HL-60/S4 treated with retinoic acid at 250 ng/mL for 4 days and 3 days (cell line): ENCODE measurements around the gene FBXL7.

ENCODE experiments used
- in situ Hi-C: fragments of 300-500 bp; cut with MboI; formaldehyde crosslinking; loops from 2 replicates; pipeline ENCODE4 v1.7.0; 2022; ENCODE audit warnings: low sequenced_read_pairs

FBXL7 gene

GRCh38 chr5:15796557-15796956 is 296.6 kb downstream of the FBXL7 start:
- in situ Hi-C loops, result no loop called here

- in situ Hi-C loops, result no loop called here
These were observed 297.1 kb downstream of the FBXL7 start for GRCh38 chr5:15797116-15797515.

- in situ Hi-C loops, result no loop called here
These were observed 298.0 kb downstream of the FBXL7 start for GRCh38 chr5:15798006-15798405.

GRCh38 chr5:15799014-15799413 is 299.0 kb downstream of the FBXL7 start:
- in situ Hi-C loops, result no loop called here

- in situ Hi-C loops, result no loop called here
These were observed 299.6 kb downstream of the FBXL7 start for GRCh38 chr5:15799612-15800011.

- in situ Hi-C loops, result no loop called here
These were observed 303.3 kb downstream of the FBXL7 start for GRCh38 chr5:15803280-15803679.

GRCh38 chr5:15806613-15807012 is 306.6 kb downstream of the FBXL7 start:
- in situ Hi-C loops, result no loop called here

- in situ Hi-C loops, result no loop called here
These were observed 307.3 kb downstream of the FBXL7 start for GRCh38 chr5:15807248-15807647.

GRCh38 chr5:15807871-15808270 is 307.9 kb downstream of the FBXL7 start:
- in situ Hi-C loops, result no loop called here

- in situ Hi-C loops, result no loop called here
These were observed 308.6 kb downstream of the FBXL7 start for GRCh38 chr5:15808577-15808976.

GRCh38 chr5:15819617-15820016 is 319.6 kb downstream of the FBXL7 start:
- in situ Hi-C loops, result no loop called here

- in situ Hi-C loops, result no loop called here
These were observed 321.5 kb downstream of the FBXL7 start for GRCh38 chr5:15821506-15821905.

GRCh38 chr5:15823398-15823797 is 323.4 kb downstream of the FBXL7 start:
- in situ Hi-C loops, result no loop called here

GRCh38 chr5:15827741-15828140 is 327.8 kb downstream of the FBXL7 start:
- in situ Hi-C loops, result no loop called here

GRCh38 chr5:15831408-15831807 is 331.4 kb downstream of the FBXL7 start:
- in situ Hi-C loops, result no loop called here

- in situ Hi-C loops, result no loop called here
These were observed 333.4 kb downstream of the FBXL7 start for GRCh38 chr5:15833365-15833764.

- in situ Hi-C loops, result no loop called here
These were observed 334.7 kb downstream of the FBXL7 start for GRCh38 chr5:15834596-15835245.

GRCh38 chr5:15835514-15835913 is 335.5 kb downstream of the FBXL7 start:
- in situ Hi-C loops, result no loop called here

GRCh38 chr5:15837551-15838289 is 337.7 kb downstream of the FBXL7 start:
- in situ Hi-C loops, result no loop called here

- in situ Hi-C loops, result no loop called here
These were observed 344.3 kb downstream of the FBXL7 start for GRCh38 chr5:15844253-15844652.

GRCh38 chr5:15844871-15845270 is 344.9 kb downstream of the FBXL7 start:
- in situ Hi-C loops, result no loop called here

GRCh38 chr5:15850536-15850935 is 350.6 kb downstream of the FBXL7 start:
- in situ Hi-C loops, result no loop called here

GRCh38 chr5:15850939-15851341 is 351.0 kb downstream of the FBXL7 start:
- in situ Hi-C loops, result no loop called here
